HG02798 (cell line): ENCODE measurements around the gene FER1L5.

Experiments
- ATAC-seq: cut with Tn5 transposase; IDR thresholded peaks from one replicate; pipeline ENCODE4 v1.9.1; 2021; ENCODE audit warnings: mild to moderate bottlenecking; ENCODE audit not compliant: unreplicated experiment, poor library complexity

Gene FER1L5

GRCh38 chr2:96734880-96735583 lies 92.5 kb downstream of the FER1L5 start:
- ATAC-seq: no peak

DNA sequence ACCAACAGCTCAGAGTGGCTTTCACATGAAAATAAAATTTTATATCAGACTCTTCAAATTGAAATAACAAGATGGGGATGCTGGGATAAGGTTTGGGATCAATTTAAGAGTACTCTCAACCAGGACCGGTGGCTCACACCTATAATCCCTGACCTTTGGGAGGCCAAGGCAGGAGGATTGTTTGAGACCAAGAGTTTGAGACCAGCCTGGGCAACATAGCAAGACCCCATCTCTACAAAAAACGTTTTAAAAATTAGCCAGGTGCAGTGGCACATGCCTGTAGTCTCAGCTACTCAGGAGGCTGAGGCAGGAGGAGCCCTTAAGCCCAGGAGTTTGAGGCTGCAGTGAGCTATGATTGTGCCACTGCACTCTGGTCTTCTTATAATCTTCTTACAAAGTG lies 94.7 kb downstream of the FER1L5 start:
- no peak for ATAC-seq

DNA sequence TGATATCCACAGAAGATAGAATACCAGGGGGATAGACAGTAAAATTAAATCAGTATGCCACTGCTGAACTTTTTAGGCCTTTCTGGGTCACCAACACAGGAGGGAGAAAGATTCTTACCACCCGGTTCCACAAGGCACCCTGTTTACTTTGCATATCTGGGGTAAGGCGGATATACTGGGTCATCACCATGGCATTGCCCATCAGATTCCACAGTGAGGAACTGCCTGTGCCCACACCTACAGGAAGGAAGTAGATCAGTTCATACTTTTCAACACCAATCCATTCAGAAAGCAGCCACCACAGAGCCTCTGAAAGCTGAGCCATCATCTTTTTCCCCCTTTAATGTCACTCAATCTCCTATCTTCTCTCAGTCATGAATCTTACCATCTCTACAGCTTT lies 95.3 kb downstream of the FER1L5 start:
- ATAC-seq: no peak

- no peak for ATAC-seq
Observed at GRCh38 chr2:96739076-96739632, 96.6 kb downstream of the FER1L5 start.

DNA sequence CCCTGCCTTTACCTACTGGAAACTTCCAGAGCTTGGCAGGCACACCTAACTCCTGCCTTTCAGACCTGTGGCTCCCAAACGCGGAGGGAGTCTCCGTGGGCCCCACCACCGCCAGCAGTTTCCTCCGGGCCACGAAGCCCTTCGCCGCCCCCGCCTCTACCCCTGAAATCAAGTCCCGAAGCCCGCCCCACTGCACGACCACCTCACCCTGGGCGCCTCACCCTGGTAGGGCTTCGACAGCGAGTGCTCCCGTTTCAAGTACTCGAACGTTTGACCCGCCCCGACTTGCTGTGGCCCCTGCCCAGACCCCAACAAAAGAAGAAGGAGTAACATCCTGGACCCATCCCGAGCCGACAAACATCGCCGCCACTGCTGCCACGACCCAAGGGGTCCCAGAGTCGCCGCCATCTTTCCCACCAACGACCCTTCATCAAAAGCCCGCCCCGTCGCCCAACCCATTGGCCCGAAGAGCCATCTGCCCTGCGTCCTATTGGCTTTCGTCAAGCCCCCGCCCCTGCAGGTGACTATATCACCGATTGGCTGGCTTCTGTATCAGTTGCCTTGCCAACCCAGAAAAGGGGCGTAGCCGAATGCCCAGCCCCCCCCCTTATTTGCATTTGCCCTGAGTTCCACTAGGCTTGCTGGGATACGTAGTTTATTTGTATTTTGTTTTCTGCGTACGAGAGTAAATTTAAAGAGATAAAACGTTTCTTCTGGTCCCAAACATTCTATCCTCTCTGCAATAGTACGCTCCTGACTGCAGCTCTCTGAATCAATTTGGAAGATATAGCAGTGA lies 97.3 kb downstream of the FER1L5 start, which contains the start of gene LMAN2L:
Gene LMAN2L (minus strand): TSS at position 432 of the 796 bp plus-strand sequence. CDS start 24 bp downstream, at position 408.
- peak; percentile 100 for ATAC-seq

- ATAC-seq: no peak
Observed at GRCh38 chr2:96747061-96747617, 104.6 kb downstream of the FER1L5 start.

DNA sequence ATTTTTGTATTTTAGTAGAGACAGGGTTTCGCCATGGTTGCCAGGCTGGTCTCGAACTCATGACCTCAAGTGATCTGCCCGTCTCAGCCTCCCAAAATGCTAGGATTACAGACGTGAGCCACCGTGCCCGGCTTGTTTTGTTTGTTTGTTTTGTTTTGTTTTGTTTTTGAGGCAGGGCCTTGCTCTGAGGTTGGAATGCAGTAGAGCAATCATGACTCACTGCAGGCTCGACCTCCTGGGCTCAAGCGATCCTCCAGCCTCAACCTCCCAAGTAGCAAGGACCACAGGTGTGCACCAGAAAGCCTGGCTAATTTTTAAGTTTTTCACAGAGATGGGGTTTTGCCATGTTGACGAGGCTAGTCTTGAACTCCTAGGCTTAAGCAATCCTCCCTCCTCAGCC lies 109.2 kb downstream of the FER1L5 start:
- ATAC-seq: no peak

GRCh38 chr2:96753661-96754282 lies 111.2 kb downstream of the FER1L5 start:
- ATAC-seq: no peak

DNA sequence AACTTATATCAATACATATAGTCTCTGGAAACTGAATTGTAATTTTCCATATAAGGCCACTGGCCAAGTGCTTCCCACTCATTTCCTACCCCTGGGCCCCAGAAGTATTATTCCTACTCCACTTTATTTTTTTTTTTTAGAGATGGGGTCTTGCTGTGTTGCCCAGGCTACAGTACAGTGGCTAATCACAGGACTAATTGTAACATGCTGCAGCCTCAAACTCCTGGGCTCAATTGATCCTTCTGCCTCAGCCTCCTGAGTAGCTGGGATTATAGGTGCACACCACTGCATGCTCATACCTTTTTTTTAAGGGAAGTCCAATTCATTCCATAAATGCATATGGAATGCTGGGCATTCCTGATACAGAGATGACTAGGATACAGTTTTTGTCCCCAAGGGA lies 111.8 kb downstream of the FER1L5 start:
- ATAC-seq: no peak
